Neural progenitor cell (in vitro differentiated cells): ENCODE data around the gene EHF. TPM values are rescaled to one million over a fixed set of nuclear protein-coding genes. Genes with fewer than 3 reads are reported as not detected.

Experiments used
- DNase-seq: peaks from one replicate; pipeline ENCODE4 v3.0.0-alpha.2; 2016; ENCODE audit warnings: low spot score
- H2AFZ ChIP-seq: fragments of 200-600 bp; sonication (generic); replicated peaks from 2 replicates; pipeline ENCODE4 v1.6.1; 2016; ENCODE audit warnings: antibody characterized with exemption
- H3F3A ChIP-seq: fragments of 200-600 bp; sonication (generic); 2 replicates; pipeline ENCODE4 v1.6.1; 2016; ENCODE audit warnings: antibody characterized with exemption, low read depth
- H3K27ac ChIP-seq: fragments of 200-600 bp; sonication (generic); 2 replicates; pipeline ENCODE4 v1.5.1; 2016; ENCODE audit warnings: mild to moderate bottlenecking
- H3K27me3 ChIP-seq: fragments of 200-600 bp; sonication (generic); 2 replicates; pipeline ENCODE4 v1.6.1; 2016; ENCODE audit warnings: mild to moderate bottlenecking, moderate library complexity
- H3K36me3 ChIP-seq: fragments of 200-600 bp; sonication (generic); 2 replicates; pipeline ENCODE4 v1.5.1; 2016
- H3K4me1 ChIP-seq: fragments of 200-600 bp; sonication (generic); 2 replicates; pipeline ENCODE4 v1.6.1; 2016; ENCODE audit warnings: mixed run types
- H3K4me2 ChIP-seq: fragments of 200-600 bp; sonication (generic); 2 replicates; pipeline ENCODE4 v1.6.1; 2016
- H3K4me3 ChIP-seq: fragments of 200-600 bp; sonication (generic); 2 replicates; pipeline ENCODE4 v1.5.1; 2016
- H3K79me2 ChIP-seq: fragments of 200-600 bp; sonication (generic); 2 replicates; pipeline ENCODE4 v1.6.1; 2016; ENCODE audit warnings: low read depth
- H3K9ac ChIP-seq: fragments of 200-600 bp; sonication (generic); 2 replicates; pipeline ENCODE4 v1.6.1; 2016
- H3K9me3 ChIP-seq: fragments of 200-600 bp; sonication (generic); 2 replicates; pipeline ENCODE4 v1.5.1; 2016; ENCODE audit warnings: low read depth
- H4K20me1 ChIP-seq: fragments of 200-600 bp; sonication (generic); 2 replicates; pipeline ENCODE4 v1.6.1; 2016; ENCODE audit warnings: low read depth
- H3K27ac Mint-ChIP-seq: 3 replicates; pipeline ENCODE4 v1.8.0; 2021; ENCODE audit warnings: mixed read lengths
- H3K27me3 Mint-ChIP-seq: 2 replicates; pipeline ENCODE4 v1.8.0; 2022; ENCODE audit warnings: low read depth, mild to moderate bottlenecking, inconsistent platforms, moderate library complexity, mixed read lengths; ENCODE audit not compliant: insufficient read depth
- H3K36me3 Mint-ChIP-seq: 3 replicates; pipeline ENCODE4 v1.8.0; 2021; ENCODE audit warnings: mixed read lengths
- H3K4me1 Mint-ChIP-seq: 3 replicates; pipeline ENCODE4 v1.8.0; 2021; ENCODE audit warnings: mixed read lengths
- H3K4me3 Mint-ChIP-seq: 3 replicates; pipeline ENCODE4 v1.8.0; 2021; ENCODE audit warnings: mild to moderate bottlenecking, moderate library complexity, mixed read lengths
- H3K9me3 Mint-ChIP-seq: 3 replicates; pipeline ENCODE4 v1.8.0; 2020; ENCODE audit warnings: mixed read lengths
- EZH2 ChIP-seq: fragments of 200-600 bp; sonication (generic); IDR thresholded peaks from 2 replicates; pipeline ENCODE4 v1.6.1; 2017; ENCODE audit warnings: antibody characterized with exemption, mild to moderate bottlenecking, moderate library complexity
- EZH2phosphoT487 ChIP-seq: fragments of 200-600 bp; sonication (generic); IDR thresholded peaks from 2 replicates; pipeline ENCODE4 v1.6.1; 2017; ENCODE audit warnings: antibody characterized with exemption
- total RNA-seq: library from RNA; depleted of rRNA; stranded (reverse); fragments of >200 nt; gene quantifications from 2 replicates; pipeline ENCODE4 v1.2.3, GENCODE V29; 2015; ENCODE audit warnings: low replicate concordance
- TF ChIP-seq, protein P1 (sequence below): fragments of 200-600 bp; sonication (generic); IDR thresholded peaks from 2 replicates; pipeline ENCODE4 v1.5.1; 2017; ENCODE audit warnings: antibody characterized with exemption, mild to moderate bottlenecking

The EHF gene
- total RNA-seq, 1 donor from 2014 or later, result not detected

GRCh38 chr11:34696862-34697261 lies 76.0 kb downstream of the EHF start:
- H3K9me3 ChIP-seq, result no peaks in the 10 kb centered on the region
- no peak overlapping the region for H3K27ac ChIP-seq
- peaks cover 3% of the 10 kb centered on the region for H3K4me1 ChIP-seq
- peaks cover 93% of the 10 kb centered on the region for H3K79me2 ChIP-seq
- DNase-seq, result no peak
- H3K4me2 ChIP-seq, result no peak overlapping the region
- Mint-ChIP-seq H3K9me3 (peaks cover 45% of the 10 kb centered on the region), H3K27me3 (peaks cover under 1% of the 10 kb centered on the region), H3K36me3 (peaks cover 38% of the 10 kb centered on the region), H3K4me1 (no peaks in the 10 kb centered on the region), H3K4me3 (no peak overlapping the region), H3K27ac (no peak overlapping the region)
- no peak overlapping the region for H3K9ac ChIP-seq
- no peak overlapping the region for H2AFZ ChIP-seq
- H3K4me3 ChIP-seq, result no peak overlapping the region
- no peaks in the 10 kb centered on the region for H3K36me3 ChIP-seq
- H4K20me1 ChIP-seq, result no peaks in the 10 kb centered on the region
- no peaks in the 10 kb centered on the region for H3K27me3 ChIP-seq
- TF ChIP-seq, protein P1, sequence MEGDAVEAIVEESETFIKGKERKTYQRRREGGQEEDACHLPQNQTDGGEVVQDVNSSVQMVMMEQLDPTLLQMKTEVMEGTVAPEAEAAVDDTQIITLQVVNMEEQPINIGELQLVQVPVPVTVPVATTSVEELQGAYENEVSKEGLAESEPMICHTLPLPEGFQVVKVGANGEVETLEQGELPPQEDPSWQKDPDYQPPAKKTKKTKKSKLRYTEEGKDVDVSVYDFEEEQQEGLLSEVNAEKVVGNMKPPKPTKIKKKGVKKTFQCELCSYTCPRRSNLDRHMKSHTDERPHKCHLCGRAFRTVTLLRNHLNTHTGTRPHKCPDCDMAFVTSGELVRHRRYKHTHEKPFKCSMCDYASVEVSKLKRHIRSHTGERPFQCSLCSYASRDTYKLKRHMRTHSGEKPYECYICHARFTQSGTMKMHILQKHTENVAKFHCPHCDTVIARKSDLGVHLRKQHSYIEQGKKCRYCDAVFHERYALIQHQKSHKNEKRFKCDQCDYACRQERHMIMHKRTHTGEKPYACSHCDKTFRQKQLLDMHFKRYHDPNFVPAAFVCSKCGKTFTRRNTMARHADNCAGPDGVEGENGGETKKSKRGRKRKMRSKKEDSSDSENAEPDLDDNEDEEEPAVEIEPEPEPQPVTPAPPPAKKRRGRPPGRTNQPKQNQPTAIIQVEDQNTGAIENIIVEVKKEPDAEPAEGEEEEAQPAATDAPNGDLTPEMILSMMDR, result no peak
- TF ChIP-seq EZH2 (no peak), EZH2phosphoT487 (no peak)
- H3F3A ChIP-seq, result no peaks in the 10 kb centered on the region

DNA sequence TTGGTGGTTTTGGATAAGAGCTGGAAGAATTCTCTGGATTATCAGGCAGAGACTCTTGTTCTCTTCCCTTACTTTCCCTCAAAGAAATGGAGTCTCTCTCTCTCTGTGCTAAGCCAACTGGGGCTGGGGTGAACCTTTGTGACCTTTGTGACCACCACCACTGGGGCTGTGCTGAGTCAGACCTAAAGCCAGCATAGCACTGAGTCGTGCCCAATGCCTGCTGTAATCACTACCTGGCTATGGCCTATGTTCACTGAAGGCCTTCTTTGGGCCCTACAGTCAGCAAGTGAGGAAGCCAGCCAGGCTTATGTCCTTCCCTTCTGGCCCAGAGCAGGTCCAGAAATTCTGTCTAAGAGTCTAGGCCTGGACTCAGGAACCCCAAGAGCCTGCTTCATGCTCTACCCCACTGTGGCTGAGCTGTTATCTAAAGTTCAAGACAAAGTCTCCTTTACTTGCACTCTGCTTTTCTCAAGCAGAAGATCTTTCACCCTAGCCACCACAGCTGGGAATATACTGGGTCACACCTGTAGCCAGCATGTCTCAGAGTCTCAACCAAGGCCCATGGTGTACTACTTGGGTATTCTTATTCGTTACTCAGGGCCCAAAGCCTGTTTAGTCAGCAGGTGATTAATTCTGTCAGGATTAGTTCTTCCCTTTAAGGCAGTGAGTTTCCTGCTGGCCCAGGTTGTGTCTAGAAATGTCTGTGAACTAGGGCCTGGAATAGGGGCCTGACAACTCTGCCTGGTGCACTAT lies 86.0 kb downstream of the EHF start:
- Histone ChIP-seq H4K20me1 (no peaks in the 10 kb centered on the region), H3K9me3 (peaks cover 25% of the 10 kb centered on the region), H3K27me3 (no peaks in the 10 kb centered on the region), H3K4me2 (no peak overlapping the region), H2AFZ (no peak overlapping the region), H3K9ac (no peak overlapping the region), H3K4me1 (no peaks in the 10 kb centered on the region), H3K36me3 (peaks cover 35% of the 10 kb centered on the region), H3K79me2 (peaks cover 73% of the 10 kb centered on the region), H3K4me3 (no peak overlapping the region), H3K27ac (no peak overlapping the region), H3F3A (no peaks in the 10 kb centered on the region)
- no peaks in the 10 kb centered on the region for H3K4me1 Mint-ChIP-seq
- peaks cover 46% of the 10 kb centered on the region for H3K36me3 Mint-ChIP-seq
- TF ChIP-seq, protein P1, result no peak
- TF ChIP-seq EZH2phosphoT487 (no peak), EZH2 (no peak)
- no peak overlapping the region for H3K4me3 Mint-ChIP-seq
- peaks cover 51% of the 10 kb centered on the region for H3K9me3 Mint-ChIP-seq
- DNase-seq, result no peak
- H3K27me3 Mint-ChIP-seq, result peaks cover 2% of the 10 kb centered on the region
- H3K27ac Mint-ChIP-seq, result no peak overlapping the region

DNA sequence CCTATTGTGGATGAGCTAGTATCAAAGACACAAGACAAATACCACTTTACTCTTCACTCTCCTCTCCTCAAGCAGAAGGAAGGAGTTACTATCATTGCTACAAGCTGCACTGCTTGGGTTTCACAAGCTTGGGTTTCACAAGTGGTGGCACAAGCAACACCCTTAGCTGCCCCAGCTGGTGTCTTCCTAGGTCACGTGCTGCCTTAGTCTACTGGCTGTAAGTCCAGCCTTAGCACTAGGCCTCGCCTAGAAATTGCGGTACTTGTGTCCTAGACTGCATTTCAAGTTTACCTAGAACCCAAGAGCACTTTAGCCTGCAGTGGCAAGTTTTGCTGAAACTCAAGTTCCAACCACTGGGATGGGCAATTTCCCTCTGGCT lies 86.6 kb downstream of the EHF start:
- Histone ChIP-seq H3K27ac (no peak overlapping the region), H3F3A (no peaks in the 10 kb centered on the region), H3K4me1 (no peaks in the 10 kb centered on the region), H3K79me2 (peaks cover 73% of the 10 kb centered on the region), H2AFZ (no peak overlapping the region), H3K4me2 (no peak overlapping the region), H4K20me1 (no peaks in the 10 kb centered on the region), H3K36me3 (peaks cover 39% of the 10 kb centered on the region), H3K9me3 (peaks cover 25% of the 10 kb centered on the region), H3K4me3 (no peak overlapping the region), H3K27me3 (no peaks in the 10 kb centered on the region), H3K9ac (no peak overlapping the region)
- no peak overlapping the region for H3K27ac Mint-ChIP-seq
- H3K4me3 Mint-ChIP-seq, result no peak overlapping the region
- H3K4me1 Mint-ChIP-seq, result no peaks in the 10 kb centered on the region
- no peaks in the 10 kb centered on the region for H3K27me3 Mint-ChIP-seq
- TF ChIP-seq, protein P1, result no peak
- TF ChIP-seq EZH2phosphoT487 (no peak), EZH2 (no peak)
- H3K36me3 Mint-ChIP-seq, result peaks cover 51% of the 10 kb centered on the region
- peaks cover 55% of the 10 kb centered on the region for H3K9me3 Mint-ChIP-seq
- no peak for DNase-seq

Other genes starting within 250 kb of the EHF start
- not detected in 2 replicates for gene CAT, start 182.2 kb upstream of the EHF start, total RNA-seq
- not detected in 2 replicates for gene ELF5, start 107.3 kb upstream of the EHF start, total RNA-seq